HEK293 (cell line): ENCODE data around the gene SPATA31E1.

Source experiments
- CTCF ChIA-PET: fragments of 350-600 bp; formaldehyde crosslinking; extraction: SDS; loops from one replicate; lab custom pipeline; 2021; ENCODE audit warnings: antibody characterized with exemption; lab: Yijun Ruan, JAX
- POLR2A ChIA-PET: fragments of 300-600 bp; formaldehyde crosslinking; extraction: SDS; loops from one replicate; lab custom pipeline; 2020; ENCODE audit warnings: antibody characterized with exemption, inconsistent platforms; lab: Yijun Ruan, JAX
- H3K27ac ChIP-seq: fragments of 200-500 bp; sonication (Bioruptor generic); 2 replicates; pipeline ENCODE4 v1.5.1; 2014; ENCODE audit warnings: low read depth, low read length, control low read depth, inconsistent platforms; ENCODE audit errors: extremely low read depth
- H3K36me3 ChIP-seq, 2 experiments: fragments of 200-500 bp in 1 of 2; sonication (Bioruptor generic) in 1 of 2; 1 replicate in 1 of 2; 2 replicates in 1 of 2; pipeline ENCODE4 v1.5.1; 2014 to 2017; ENCODE audit warnings: inconsistent platforms in 2 of 2, low read length in 2 of 2; ENCODE audit not compliant: control insufficient read depth in 2 of 2, insufficient read depth in 1 of 2
- H3K4me1 ChIP-seq: fragments of 200-500 bp; sonication (Bioruptor generic); 2 replicates; pipeline ENCODE4 v1.5.1; 2014; ENCODE audit warnings: mild to moderate bottlenecking, low read length, inconsistent platforms; ENCODE audit not compliant: control insufficient read depth, insufficient read depth
- H3K4me3 ChIP-seq: 2 replicates; pipeline ENCODE4 v1.5.1; 2011; ENCODE audit warnings: low read depth, mild to moderate bottlenecking, control low read depth, low read length, moderate library complexity
- H3K9me3 ChIP-seq: fragments of 200-500 bp; sonication (Bioruptor generic); 2 replicates; pipeline ENCODE4 v1.5.1; 2014; ENCODE audit warnings: low read depth, low read length, inconsistent platforms; ENCODE audit not compliant: control insufficient read depth, insufficient read depth
- CTCF ChIP-seq: fragments of 450-650 bp; formaldehyde crosslinking; IDR thresholded peaks from 2 replicates; pipeline ENCODE4 v1.5.1; 2016; ENCODE audit warnings: missing biosample characterization, missing genetic modification characterization
- GLI2 ChIP-seq: fragments of 450-650 bp; formaldehyde crosslinking; IDR thresholded peaks from 2 replicates; pipeline ENCODE4; 2017; ENCODE audit warnings: missing biosample characterization, missing genetic modification characterization, low read depth, borderline replicate concordance
- HOXC10 ChIP-seq: sonication (generic); formaldehyde crosslinking; IDR thresholded peaks from 2 replicates; pipeline ENCODE4 v1.8.1; 2023; ENCODE audit warnings: mild to moderate bottlenecking, missing genetic modification reagents
- KLF7 ChIP-seq: fragments of 450-650 bp; formaldehyde crosslinking; IDR thresholded peaks from 2 replicates; pipeline ENCODE4 v1.5.1; 2016; ENCODE audit warnings: missing biosample characterization, missing genetic modification characterization, borderline replicate concordance
- OVOL3 ChIP-seq: fragments of 450-650 bp; formaldehyde crosslinking; IDR thresholded peaks from 2 replicates; pipeline ENCODE4 v1.5.1; 2016; ENCODE audit warnings: missing biosample characterization, missing genetic modification characterization
- SP3 ChIP-seq: fragments of 450-650 bp; formaldehyde crosslinking; IDR thresholded peaks from 2 replicates; pipeline ENCODE4 v1.5.1; 2016; ENCODE audit warnings: missing biosample characterization, missing genetic modification characterization
- ZBTB20 ChIP-seq: fragments of 450-650 bp; formaldehyde crosslinking; IDR thresholded peaks from 2 replicates; pipeline ENCODE4 v1.5.1; 2016; ENCODE audit warnings: missing biosample characterization, missing genetic modification characterization
- ZBTB7A ChIP-seq: fragments of 450-650 bp; formaldehyde crosslinking; IDR thresholded peaks from 2 replicates; pipeline ENCODE4 v1.5.1; 2016; ENCODE audit warnings: low read depth, missing biosample characterization, missing genetic modification characterization
- ZNF132 ChIP-seq: fragments of 450-650 bp; formaldehyde crosslinking; IDR thresholded peaks from 2 replicates; pipeline ENCODE4 v1.5.1; 2017; ENCODE audit warnings: missing biosample characterization, missing genetic modification characterization, borderline replicate concordance
- ZNF140 ChIP-seq: fragments of 450-650 bp; formaldehyde crosslinking; IDR thresholded peaks from 2 replicates; pipeline ENCODE4 v1.5.1; 2016; ENCODE audit warnings: missing biosample characterization, missing genetic modification characterization
- ZNF324 ChIP-seq: fragments of 450-650 bp; formaldehyde crosslinking; IDR thresholded peaks from 2 replicates; pipeline ENCODE4 v1.5.1; 2016; ENCODE audit warnings: missing biosample characterization, missing genetic modification characterization
- ZNF423 ChIP-seq: fragments of 450-650 bp; formaldehyde crosslinking; IDR thresholded peaks from 2 replicates; pipeline ENCODE4 v1.5.1; 2016; ENCODE audit warnings: missing biosample characterization, missing genetic modification characterization
- ZNF433 ChIP-seq: fragments of 450-650 bp; formaldehyde crosslinking; IDR thresholded peaks from 2 replicates; pipeline ENCODE4 v1.5.1; 2016; ENCODE audit warnings: missing biosample characterization, missing genetic modification characterization, low read depth
- ZNF510 ChIP-seq: fragments of 450-650 bp; formaldehyde crosslinking; IDR thresholded peaks from 2 replicates; pipeline ENCODE4 v1.5.1; 2018; ENCODE audit warnings: mild to moderate bottlenecking, missing genetic modification characterization, missing biosample characterization; ENCODE audit not compliant: insufficient replicate concordance
- ZNF549 ChIP-seq: fragments of 450-650 bp; IDR thresholded peaks from 2 replicates; pipeline ENCODE4 v1.5.1; 2018; ENCODE audit warnings: missing biosample characterization, missing genetic modification characterization, mild to moderate bottlenecking, inconsistent platforms, moderate library complexity
- ZNF600 ChIP-seq: fragments of 450-650 bp; formaldehyde crosslinking; IDR thresholded peaks from 2 replicates; pipeline ENCODE4 v1.5.1; 2016; ENCODE audit warnings: missing biosample characterization, missing genetic modification characterization
- ZNF610 ChIP-seq: fragments of 450-650 bp; formaldehyde crosslinking; IDR thresholded peaks from 2 replicates; pipeline ENCODE4 v1.5.1; 2016; ENCODE audit warnings: missing biosample characterization, missing genetic modification characterization, borderline replicate concordance
- ZNF658 ChIP-seq: fragments of 450-650 bp; formaldehyde crosslinking; IDR thresholded peaks from 2 replicates; pipeline ENCODE4; 2016; ENCODE audit warnings: missing biosample characterization, missing genetic modification characterization
- ZNF677 ChIP-seq: fragments of 450-650 bp; IDR thresholded peaks from 2 replicates; pipeline ENCODE4 v1.5.0; 2018; ENCODE audit warnings: missing biosample characterization, mild to moderate bottlenecking, missing genetic modification characterization, moderate library complexity
- ZNF837 ChIP-seq: fragments of 450-650 bp; formaldehyde crosslinking; IDR thresholded peaks from 2 replicates; pipeline ENCODE4 v1.5.1; 2016; ENCODE audit warnings: missing biosample characterization, missing genetic modification characterization
- ZSCAN5A ChIP-seq: fragments of 450-650 bp; formaldehyde crosslinking; IDR thresholded peaks from 2 replicates; pipeline ENCODE4 v1.5.1; 2016; ENCODE audit warnings: missing biosample characterization, missing genetic modification characterization
- TF ChIP-seq, protein P1 (sequence below): fragments of 450-650 bp; formaldehyde crosslinking; IDR thresholded peaks from 2 replicates; pipeline ENCODE4 v1.5.1; 2017; ENCODE audit warnings: missing biosample characterization, missing genetic modification characterization

Gene SPATA31E1

DNA sequence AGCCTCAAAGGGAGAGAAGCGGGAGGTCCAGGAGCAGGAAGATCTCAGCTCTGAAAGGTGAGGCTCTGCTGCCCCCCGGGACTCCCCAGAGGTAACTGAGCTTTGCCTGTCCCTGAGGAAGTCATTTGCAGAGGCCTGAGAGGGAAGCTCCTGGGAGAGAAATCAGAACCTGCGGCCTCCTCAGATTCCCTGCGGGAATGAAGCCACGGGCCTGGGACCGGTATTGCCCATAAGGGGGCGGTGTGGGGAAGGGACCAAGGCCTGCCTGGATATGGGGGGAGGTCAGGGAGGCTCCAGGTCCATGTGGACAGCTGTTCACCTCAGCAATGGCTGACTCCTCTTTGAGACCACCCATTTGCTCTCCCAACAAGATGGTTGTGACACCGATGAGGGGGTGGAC, 1.3 kb downstream of the SPATA31E1 start:
- CTCF ChIA-PET, result interaction anchor here (0.6 to 1.4 kb wide), 5 partner anchors 10 to 65 kb away, joined by 3 to 4 read pairs (median 3); no protein-coding TSS in a partner anchor
- Histone ChIP-seq H3K4me1 (no peaks in the 10 kb centered on the region), H3K27ac (no peak overlapping the region)

DNA sequence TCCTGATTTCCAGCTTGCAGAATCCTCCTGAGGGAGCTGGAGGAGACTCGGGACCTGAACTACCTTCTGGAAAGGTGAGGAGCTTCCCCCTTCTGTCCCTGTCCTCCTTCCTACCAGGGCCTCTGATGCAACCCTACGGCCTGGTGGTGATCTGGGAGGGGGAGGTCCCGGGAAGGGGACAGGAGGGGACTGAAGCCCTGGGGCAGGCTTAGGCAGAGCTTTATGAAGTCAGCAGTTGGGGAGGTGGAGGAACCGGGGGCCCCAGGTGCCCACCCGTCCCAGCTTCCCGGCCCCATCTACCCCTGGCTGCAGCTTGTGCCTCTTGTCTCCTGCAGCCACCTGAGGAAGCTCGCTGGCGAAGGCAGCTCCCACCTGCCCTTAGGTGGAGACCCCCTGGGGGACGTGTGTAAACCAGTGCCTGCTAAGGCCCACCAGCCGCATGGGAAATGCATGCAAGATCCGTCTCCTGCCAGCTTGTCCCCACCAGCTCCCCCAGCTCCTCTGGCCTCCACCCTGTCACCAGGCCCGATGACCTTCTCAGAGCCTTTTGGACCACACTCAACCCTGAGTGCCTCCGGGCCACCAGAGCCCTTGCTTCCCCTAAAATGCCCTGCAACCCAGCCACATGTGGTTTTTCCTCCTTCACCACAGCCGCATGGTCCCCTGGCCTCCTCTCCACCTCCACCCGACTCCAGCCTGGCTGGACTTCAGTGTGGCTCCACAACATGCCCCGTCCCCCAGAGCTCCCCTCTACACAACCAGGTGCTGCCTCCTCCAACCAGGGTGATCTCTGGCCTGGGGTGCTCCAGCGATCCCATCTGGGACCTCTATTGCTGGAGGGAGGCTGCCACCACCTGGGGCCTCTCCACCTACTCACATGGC, 2.1 kb downstream of the SPATA31E1 start:
- POLR2A ChIA-PET, result no interaction called here
- no peak overlapping the region for H3K4me3 ChIP-seq
- no peak for TF ChIP-seq HOXC10
- no peak for TF ChIP-seq SP3
- TF ChIP-seq ZNF423 (tag by site-specific recombination), result no peak

More for the DNA sequence above, 1.3 kb downstream of the SPATA31E1 start:
- Histone ChIP-seq H3K9me3 (no peaks in the 10 kb centered on the region), H3K36me3 (no peaks in the 10 kb centered on the region), H3K4me3 (no peak overlapping the region)
- POLR2A ChIA-PET, result no interaction called here
- TF ChIP-seq ZNF140 (tag by site-specific recombination) (no peak), ZNF510 (tag by site-specific recombination) (no peak), ZNF433 (tag by site-specific recombination) (no peak), ZNF677 (tag by site-specific recombination) (no peak), GLI2 (tag by site-specific recombination) (no peak), ZNF324 (tag by site-specific recombination) (no peak), KLF7 (no peak), ZNF423 (tag by site-specific recombination) (no peak), ZBTB7A (tag by site-specific recombination) (no peak), ZNF837 (tag by site-specific recombination) (no peak), ZBTB20 (no peak), CTCF (no peak), ZNF658 (tag by site-specific recombination) (no peak), OVOL3 (tag by site-specific recombination) (no peak)
- TF ChIP-seq, protein P1, sequence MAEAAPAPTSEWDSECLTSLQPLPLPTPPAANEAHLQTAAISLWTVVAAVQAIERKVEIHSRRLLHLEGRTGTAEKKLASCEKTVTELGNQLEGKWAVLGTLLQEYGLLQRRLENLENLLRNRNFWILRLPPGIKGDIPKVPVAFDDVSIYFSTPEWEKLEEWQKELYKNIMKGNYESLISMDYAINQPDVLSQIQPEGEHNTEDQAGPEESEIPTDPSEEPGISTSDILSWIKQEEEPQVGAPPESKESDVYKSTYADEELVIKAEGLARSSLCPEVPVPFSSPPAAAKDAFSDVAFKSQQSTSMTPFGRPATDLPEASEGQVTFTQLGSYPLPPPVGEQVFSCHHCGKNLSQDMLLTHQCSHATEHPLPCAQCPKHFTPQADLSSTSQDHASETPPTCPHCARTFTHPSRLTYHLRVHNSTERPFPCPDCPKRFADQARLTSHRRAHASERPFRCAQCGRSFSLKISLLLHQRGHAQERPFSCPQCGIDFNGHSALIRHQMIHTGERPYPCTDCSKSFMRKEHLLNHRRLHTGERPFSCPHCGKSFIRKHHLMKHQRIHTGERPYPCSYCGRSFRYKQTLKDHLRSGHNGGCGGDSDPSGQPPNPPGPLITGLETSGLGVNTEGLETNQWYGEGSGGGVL (tag by site-specific recombination), result no peak

DNA sequence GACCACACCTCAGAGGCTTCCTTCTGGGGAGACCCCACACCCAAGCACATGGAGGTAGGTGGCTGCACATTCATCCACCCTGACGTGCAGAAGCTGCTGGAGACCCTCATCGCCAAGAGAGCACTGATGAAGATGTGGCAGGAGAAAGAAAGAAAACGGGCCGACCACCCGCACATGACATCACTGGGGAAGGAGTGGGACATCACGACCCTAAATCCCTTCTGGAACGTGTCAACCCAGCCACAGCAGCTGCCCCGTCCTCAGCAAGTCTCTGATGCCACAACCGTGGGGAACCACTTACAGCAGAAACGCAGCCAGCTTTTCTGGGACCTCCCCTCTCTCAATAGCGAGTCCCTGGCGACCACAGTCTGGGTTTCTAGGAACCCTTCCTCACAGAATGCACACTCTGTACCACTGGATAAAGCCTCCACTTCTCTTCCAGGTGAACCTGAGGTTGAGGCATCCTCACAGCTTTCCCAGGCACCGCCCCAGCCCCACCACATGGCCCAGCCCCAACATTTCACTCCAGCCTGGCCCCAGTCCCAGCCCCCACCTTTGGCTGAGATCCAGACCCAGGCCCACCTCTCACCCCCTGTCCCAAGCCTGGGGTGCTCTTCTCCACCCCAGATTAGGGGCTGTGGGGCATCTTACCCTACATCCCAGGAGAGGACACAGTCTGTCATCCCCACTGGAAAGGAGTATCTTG, 3.0 kb downstream of the SPATA31E1 start:
- no peak overlapping the region for H3K4me3 ChIP-seq
- H3K9me3 ChIP-seq, result no peaks in the 10 kb centered on the region
- no peaks in the 10 kb centered on the region for H3K4me1 ChIP-seq
- no peak overlapping the region for H3K27ac ChIP-seq
- CTCF ChIA-PET, result no interaction called here
- H3K36me3 ChIP-seq, result no peaks in the 10 kb centered on the region
- POLR2A ChIA-PET, result no interaction called here
- TF ChIP-seq ZNF610 (tag by site-specific recombination) (no peak), ZNF132 (tag by site-specific recombination) (no peak), ZNF549 (no peak), ZNF600 (tag by site-specific recombination) (no peak), ZSCAN5A (tag by site-specific recombination) (no peak)

More for the DNA sequence above, 2.1 kb downstream of the SPATA31E1 start:
- CTCF ChIA-PET, result interaction anchor here (0.6 kb wide), 1 partner anchor 376 kb away, joined by 3 read pairs; no protein-coding TSS in a partner anchor
- Histone ChIP-seq H3K4me1 (no peaks in the 10 kb centered on the region), H3K36me3 (no peaks in the 10 kb centered on the region), H3K9me3 (no peaks in the 10 kb centered on the region), H3K27ac (no peak overlapping the region)
